Loucy (cell line): ENCODE results near the gene TMEM38A.

ENCODE experiments used
- H2AFZ ChIP-seq: fragments of 200-600 bp; sonication (generic); 2 replicates; pipeline ENCODE4 v1.6.0; 2016; ENCODE audit warnings: antibody characterized with exemption, mild to moderate bottlenecking, low read length, moderate library complexity
- H3F3A ChIP-seq: fragments of 200-600 bp; 2 replicates; pipeline ENCODE4 v1.6.0; 2016; ENCODE audit warnings: antibody characterized with exemption, low read depth, mild to moderate bottlenecking
- H3K27me3 ChIP-seq: fragments of 200-600 bp; sonication (generic); 2 replicates; pipeline ENCODE4 v1.6.1; 2014; ENCODE audit warnings: low read length, mild to moderate bottlenecking; ENCODE audit not compliant: insufficient read depth, poor library complexity, severe bottlenecking
- H3K36me3 ChIP-seq: fragments of 200-600 bp; sonication (generic); 2 replicates; pipeline ENCODE4 v1.6.1; 2016; ENCODE audit warnings: low read length; ENCODE audit not compliant: insufficient read depth
- H3K4me1 ChIP-seq: fragments of 200-600 bp; sonication (generic); 2 replicates; pipeline ENCODE4 v1.5.1; 2014; ENCODE audit warnings: low read length, mild to moderate bottlenecking; ENCODE audit not compliant: insufficient read depth, poor library complexity, severe bottlenecking
- H3K4me2 ChIP-seq: fragments of 200-600 bp; sonication (generic); 2 replicates; pipeline ENCODE4 v1.6.0; 2014; ENCODE audit warnings: antibody characterized with exemption, low read length, low read depth, mild to moderate bottlenecking; ENCODE audit not compliant: poor library complexity, severe bottlenecking
- H3K4me3 ChIP-seq: fragments of 200-600 bp; sonication (generic); 2 replicates; pipeline ENCODE4 v1.5.1; 2014; ENCODE audit warnings: low read length, mild to moderate bottlenecking, mixed read lengths; ENCODE audit not compliant: poor library complexity, severe bottlenecking
- H3K79me2 ChIP-seq: fragments of 200-600 bp; sonication (generic); 2 replicates; pipeline ENCODE4 v1.6.1; 2014; ENCODE audit warnings: low read length; ENCODE audit not compliant: insufficient read depth
- H3K9ac ChIP-seq: fragments of 200-600 bp; sonication (generic); 2 replicates; pipeline ENCODE4 v1.6.0; 2014; ENCODE audit warnings: mild to moderate bottlenecking, low read depth, low read length, moderate library complexity; ENCODE audit not compliant: poor library complexity, severe bottlenecking
- H3K9me2 ChIP-seq: fragments of 200-600 bp; sonication (generic); replicated peaks from 2 replicates; pipeline ENCODE4 v1.6.1; 2016; ENCODE audit warnings: low read depth, low read length, mixed read lengths
- H3K9me3 ChIP-seq: fragments of 200-600 bp; sonication (generic); 2 replicates; pipeline ENCODE4 v1.6.1; 2014; ENCODE audit warnings: mild to moderate bottlenecking, antibody characterized with exemption, low read length, low read depth; ENCODE audit not compliant: insufficient read depth
- H4K20me1 ChIP-seq: fragments of 200-600 bp; sonication (generic); 2 replicates; pipeline ENCODE4 v1.6.0; 2014; ENCODE audit warnings: antibody characterized with exemption, low read length, mild to moderate bottlenecking; ENCODE audit not compliant: insufficient read depth, poor library complexity, severe bottlenecking
- CTCF ChIP-seq: fragments of 200-600 bp; sonication (generic); conservative IDR thresholded peaks from 2 replicates; pipeline ENCODE4 v1.5.1; 2014; ENCODE audit warnings: mild to moderate bottlenecking, antibody characterized with exemption, low read length
- EZH2phosphoT487 ChIP-seq: fragments of 200-600 bp; IDR thresholded peaks from 2 replicates; pipeline ENCODE4 v1.6.1; 2018; ENCODE audit warnings: antibody characterized with exemption, mild to moderate bottlenecking, moderate library complexity, borderline replicate concordance

The TMEM38A gene

DNA sequence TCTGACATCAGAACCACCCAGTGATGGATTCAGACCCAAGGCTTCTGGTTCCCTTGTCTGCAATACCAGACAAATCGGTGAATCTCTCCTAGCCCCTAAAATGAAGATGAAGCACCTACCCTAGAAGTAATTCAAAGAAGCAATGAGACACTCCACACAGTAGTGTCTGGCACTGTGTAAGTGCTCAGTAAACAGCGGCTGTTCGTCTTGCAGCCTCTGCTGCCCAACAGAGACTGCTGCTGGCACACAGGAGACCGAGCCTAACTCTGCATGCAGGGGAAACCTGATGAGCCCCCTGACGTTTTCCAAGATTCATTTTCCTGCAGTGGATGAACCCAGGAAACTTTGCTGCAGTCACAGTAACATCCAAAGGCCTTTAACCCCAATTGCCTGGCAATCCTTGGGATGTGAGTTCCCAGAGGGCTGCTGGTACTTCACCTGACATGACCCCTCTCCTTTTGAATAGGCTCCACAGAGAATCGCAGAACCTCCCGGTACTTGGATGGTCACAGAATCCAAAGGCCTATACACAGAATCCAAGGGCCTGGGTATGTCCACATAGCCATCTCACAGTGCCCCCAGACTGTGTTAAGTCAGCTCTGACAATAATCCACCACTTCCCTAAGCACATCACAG, 39.7 kb upstream of the TMEM38A start:
- H3K9me2 ChIP-seq, result no peaks in the 10 kb centered on the region
- no peak overlapping the region for H3K4me2 ChIP-seq
- no peaks in the 10 kb centered on the region for H3K9me3 ChIP-seq
- no peak overlapping the region for H3K4me3 ChIP-seq
- no peak overlapping the region for H3K9ac ChIP-seq
- H3F3A ChIP-seq, result no peaks in the 10 kb centered on the region
- no peaks in the 10 kb centered on the region for H3K27me3 ChIP-seq
- TF ChIP-seq EZH2phosphoT487, result no peak
- peaks cover 57% of the 10 kb centered on the region for H3K4me1 ChIP-seq
- peaks cover 100% of the 10 kb centered on the region for H3K79me2 ChIP-seq
- peaks cover 89% of the 10 kb centered on the region for H4K20me1 ChIP-seq
- no peaks in the 10 kb centered on the region; the same call in 1 of the 2 replicates for H3K36me3 ChIP-seq
- H2AFZ ChIP-seq, result no peak overlapping the region

DNA sequence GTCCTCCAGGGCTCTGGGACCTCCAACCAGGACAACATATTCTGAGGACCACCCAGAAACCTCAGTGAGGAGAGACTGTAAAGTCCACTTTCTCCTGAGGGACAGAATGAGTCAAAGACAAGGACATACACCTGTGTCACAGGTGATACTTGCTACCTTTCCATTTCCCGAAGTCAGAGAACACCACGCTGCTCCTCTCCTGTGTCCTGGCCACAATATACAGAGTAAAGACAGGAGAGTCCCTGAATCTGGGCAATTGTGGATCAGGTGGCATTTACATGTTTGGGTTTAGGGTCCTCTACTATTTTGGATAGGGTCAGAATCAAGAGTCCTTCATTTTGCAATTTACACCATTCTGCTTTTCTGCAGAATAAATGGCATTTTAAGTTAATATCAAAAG, 37.9 kb upstream of the TMEM38A start:
- no peak for TF ChIP-seq EZH2phosphoT487
- no peak for TF ChIP-seq CTCF
- Histone ChIP-seq H3K4me1 (peaks cover 60% of the 10 kb centered on the region), H3K9me2 (no peaks in the 10 kb centered on the region), H3K27me3 (no peaks in the 10 kb centered on the region), H3K9ac (peak overlapping the region; percentile 22), H3K36me3 (no peaks in the 10 kb centered on the region; the same call in 1 of the 2 replicates), H3K4me2 (peak overlapping the region; percentile 89), H3K79me2 (peaks cover 100% of the 10 kb centered on the region), H3K4me3 (no peak overlapping the region), H3F3A (no peaks in the 10 kb centered on the region), H2AFZ (no peak overlapping the region), H4K20me1 (peaks cover 86% of the 10 kb centered on the region), H3K9me3 (no peaks in the 10 kb centered on the region)

DNA sequence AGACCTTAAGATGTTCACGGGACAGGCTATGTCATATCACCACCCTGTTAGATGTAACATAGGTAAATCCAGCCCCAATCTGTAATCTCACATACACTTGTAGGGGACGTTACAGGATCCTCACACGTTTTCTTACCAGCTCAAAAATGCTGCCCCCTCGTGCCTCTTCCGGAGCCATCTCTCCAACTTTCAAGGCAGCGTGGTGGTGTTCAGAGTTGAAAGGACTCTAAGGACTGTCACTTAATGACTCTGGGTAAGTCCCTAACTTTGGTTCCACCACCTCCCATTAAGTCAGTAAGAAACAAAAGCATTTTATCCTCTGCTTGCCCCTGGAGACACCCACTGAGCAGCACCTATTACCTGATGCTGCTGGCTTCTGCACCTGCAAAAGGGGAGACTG, 37.4 kb upstream of the TMEM38A start:
- H3K9me3 ChIP-seq, result no peaks in the 10 kb centered on the region
- peak overlapping the region; percentile 89 for H3K4me2 ChIP-seq
- no peak overlapping the region for H3K4me3 ChIP-seq
- H3F3A ChIP-seq, result no peaks in the 10 kb centered on the region
- TF ChIP-seq CTCF (no peak), EZH2phosphoT487 (no peak)
- peaks cover 95% of the 10 kb centered on the region for H3K79me2 ChIP-seq
- no peaks in the 10 kb centered on the region for H3K9me2 ChIP-seq
- H3K36me3 ChIP-seq, result no peaks in the 10 kb centered on the region; the same call in 1 of the 2 replicates
- H3K27me3 ChIP-seq, result no peaks in the 10 kb centered on the region
- H4K20me1 ChIP-seq, result peaks cover 80% of the 10 kb centered on the region
- peaks cover 59% of the 10 kb centered on the region for H3K4me1 ChIP-seq
- peak overlapping the region; percentile 13 for H3K9ac ChIP-seq
- no peak overlapping the region for H2AFZ ChIP-seq

- H4K20me1 ChIP-seq, result peaks cover 74% of the 10 kb centered on the region
- peak overlapping the region; percentile 89 for H3K4me2 ChIP-seq
- H3K36me3 ChIP-seq, result no peaks in the 10 kb centered on the region; the same call in 1 of the 2 replicates
Measured at GRCh38 chr19:16624236-16624635, 36.7 kb upstream of the TMEM38A start.

More at GRCh38 chr19:16624236-16624635, 36.7 kb upstream of the TMEM38A start:
- Histone ChIP-seq H3K9me3 (no peaks in the 10 kb centered on the region), H3K4me3 (no peak overlapping the region), H3F3A (peaks cover 2% of the 10 kb centered on the region; the same call in 1 of the 2 replicates), H3K4me1 (peaks cover 57% of the 10 kb centered on the region), H3K79me2 (peaks cover 88% of the 10 kb centered on the region), H3K27me3 (no peaks in the 10 kb centered on the region), H3K9ac (peak overlapping the region; percentile 13), H3K9me2 (no peaks in the 10 kb centered on the region), H2AFZ (no peak overlapping the region)
- TF ChIP-seq EZH2phosphoT487 (no peak), CTCF (no peak)
